ENCODE results near the gene CEP85L. TPM values are rescaled to one million over a fixed set of nuclear protein-coding genes. Genes with fewer than 3 reads are reported as not detected.
A peak's percentile ranks its signal among the peaks of the same experiment; 100 is the strongest.

CEP85L gene
- total RNA-seq = 7.6 and 15.3 TPM in 2 replicates

DNA sequence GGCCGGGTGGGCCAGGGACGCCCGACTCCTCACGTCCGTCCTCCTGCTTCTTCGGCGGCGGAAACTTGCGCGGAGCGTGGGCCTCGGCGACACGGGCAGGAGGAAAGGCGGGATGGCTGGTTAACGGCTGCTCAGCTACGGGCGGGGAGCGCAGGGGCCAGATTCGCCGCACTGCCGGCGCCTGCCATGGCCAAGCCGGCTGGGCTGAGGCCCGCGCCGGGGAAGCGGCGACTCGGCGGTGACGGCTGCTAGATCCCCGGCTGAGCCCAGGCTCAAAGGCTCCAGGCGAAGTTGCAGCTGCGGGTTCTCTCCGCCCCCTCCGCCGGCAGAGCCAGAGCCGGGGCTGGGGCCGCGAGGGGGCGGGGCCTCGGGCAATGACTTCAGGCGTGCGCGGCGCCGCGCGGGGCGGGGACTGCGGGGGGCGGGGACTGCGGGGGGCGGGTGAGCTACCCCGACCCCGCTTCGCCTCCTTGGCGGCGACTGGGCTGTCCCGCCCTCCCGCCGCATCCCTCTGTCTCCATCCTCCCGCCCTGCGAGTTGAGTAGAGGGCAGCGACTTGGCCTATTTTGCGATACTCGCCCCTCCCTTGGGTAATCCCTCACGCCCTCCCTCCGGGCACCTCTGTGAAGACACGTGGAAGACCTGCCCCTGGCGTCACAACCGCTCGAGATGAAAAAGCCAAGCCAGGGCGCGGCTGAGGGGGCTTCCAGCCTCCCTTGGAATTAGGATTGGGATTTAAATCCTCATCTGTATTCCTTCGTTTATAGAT, at the start of gene CEP85L:
CEP85L (minus strand) TSS at position 310 of the 769 bp plus-strand sequence. CDS start 322 bp downstream, outside the sequence.
- peak; percentile 67 for DNase-seq (ENCODE audit: low read depth)

DNA sequence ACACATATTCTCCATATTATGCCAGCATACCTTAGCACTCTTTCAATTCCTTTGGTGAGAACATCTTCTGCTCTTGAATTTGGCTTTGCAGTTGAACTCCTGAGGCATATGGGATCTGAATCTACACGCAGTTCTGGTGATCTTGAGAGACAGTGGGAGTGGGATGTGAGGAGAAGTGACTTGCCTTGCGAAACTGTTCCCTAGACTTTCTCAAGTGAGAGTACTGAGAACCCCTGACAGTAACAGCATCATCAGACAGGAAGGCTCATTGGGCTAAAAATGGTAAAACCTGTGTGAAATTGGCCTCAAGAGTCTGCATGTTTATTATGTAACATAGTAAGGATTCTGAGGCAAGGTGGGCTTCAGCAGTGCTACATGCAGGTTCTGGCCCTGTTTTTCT, 49.1 kb upstream of the CEP85L start:
- DNase-seq (ENCODE audit: low read depth) = no peak

DNA sequence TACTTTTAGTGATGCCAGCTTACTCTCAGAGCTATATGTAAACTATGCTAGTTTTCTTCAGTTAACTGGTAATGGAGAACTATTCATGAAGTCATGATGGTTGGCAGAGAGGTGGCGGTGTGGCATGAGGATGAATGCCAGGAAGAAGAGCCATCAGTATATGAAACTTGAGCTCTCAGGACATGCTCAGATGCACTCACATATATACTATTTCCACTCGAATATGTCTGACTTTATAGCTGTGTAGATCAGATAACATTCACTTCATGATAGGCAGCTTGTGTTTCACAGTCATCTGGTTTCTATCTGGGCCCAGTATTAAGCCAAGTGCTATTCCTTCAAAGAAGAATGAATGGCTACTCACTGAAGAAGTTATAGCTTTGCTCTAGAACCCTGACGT, 46.2 kb upstream of the CEP85L start:
- DNase-seq (ENCODE audit: low read depth) = no peak

DNA sequence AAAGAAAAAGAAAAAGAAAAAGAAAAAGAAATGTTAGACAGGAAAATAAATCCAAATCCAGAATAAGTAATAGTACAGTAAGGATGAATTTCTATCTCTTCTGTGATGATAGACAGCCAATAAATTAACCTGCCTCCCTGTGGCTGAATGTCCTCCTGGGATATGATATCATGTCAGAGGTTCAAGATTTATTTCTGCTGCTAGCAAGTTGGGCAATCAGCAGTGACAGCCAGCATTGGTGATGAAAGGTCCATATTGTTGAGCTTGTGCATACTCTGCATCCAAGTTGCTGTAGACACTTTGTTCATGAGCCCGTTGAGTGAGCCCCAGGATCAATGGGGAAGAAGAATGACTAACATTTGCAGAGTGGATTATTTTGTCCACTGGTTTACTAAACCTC, 44.9 kb upstream of the CEP85L start:
- no peak for DNase-seq (ENCODE audit: low read depth)

DNA sequence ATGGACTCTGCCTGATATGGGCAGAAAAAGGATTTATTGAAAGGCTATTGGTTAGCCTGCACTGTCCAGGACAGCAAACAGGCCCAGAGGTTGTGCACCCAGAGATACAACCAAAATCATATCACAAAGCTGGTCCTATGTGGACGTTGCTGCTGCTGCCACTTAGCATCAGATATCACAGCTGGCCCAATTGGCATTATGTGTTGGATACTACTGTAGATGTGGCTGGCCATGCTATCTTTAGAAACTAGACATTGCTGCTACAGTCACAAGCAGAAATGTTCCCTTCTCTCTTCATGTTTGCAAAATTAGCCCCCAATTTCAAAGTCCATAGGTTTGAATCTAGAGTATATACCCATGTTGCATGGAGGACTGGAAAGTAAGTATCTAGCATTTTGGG, 42.2 kb upstream of the CEP85L start:
- DNase-seq (ENCODE audit: low read depth) = no peak

DNA sequence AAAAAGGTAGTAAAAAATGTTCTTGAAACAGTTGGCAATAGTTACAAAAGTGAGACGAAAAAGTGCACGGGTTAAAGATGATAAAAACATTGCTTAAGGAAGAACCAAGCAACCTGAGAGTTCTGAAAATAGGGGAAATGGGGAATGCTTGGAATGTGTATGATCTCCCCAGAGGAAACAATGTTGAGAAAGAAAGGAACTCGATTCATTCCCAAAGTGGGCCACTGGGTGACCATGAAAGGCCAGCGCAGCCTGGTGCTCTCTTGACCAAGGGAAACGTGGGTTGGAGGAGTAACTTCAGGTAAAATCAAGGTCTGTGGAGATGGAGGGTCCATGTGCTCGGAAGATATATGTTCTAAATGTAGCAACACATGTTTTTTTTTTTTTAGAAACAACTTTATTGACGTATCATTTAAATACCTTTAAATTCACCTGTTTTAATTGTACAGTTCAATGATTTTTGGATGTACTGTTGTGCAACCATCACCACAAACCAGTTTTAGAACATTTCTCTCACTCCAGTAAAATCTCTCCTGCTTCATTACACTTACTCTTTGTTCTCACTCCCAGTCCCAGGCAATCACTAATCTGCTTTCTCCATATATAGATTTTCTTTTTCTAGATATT, 34.5 kb upstream of the CEP85L start:
- peak; percentile 38 for DNase-seq (ENCODE audit: low read depth)

DNA sequence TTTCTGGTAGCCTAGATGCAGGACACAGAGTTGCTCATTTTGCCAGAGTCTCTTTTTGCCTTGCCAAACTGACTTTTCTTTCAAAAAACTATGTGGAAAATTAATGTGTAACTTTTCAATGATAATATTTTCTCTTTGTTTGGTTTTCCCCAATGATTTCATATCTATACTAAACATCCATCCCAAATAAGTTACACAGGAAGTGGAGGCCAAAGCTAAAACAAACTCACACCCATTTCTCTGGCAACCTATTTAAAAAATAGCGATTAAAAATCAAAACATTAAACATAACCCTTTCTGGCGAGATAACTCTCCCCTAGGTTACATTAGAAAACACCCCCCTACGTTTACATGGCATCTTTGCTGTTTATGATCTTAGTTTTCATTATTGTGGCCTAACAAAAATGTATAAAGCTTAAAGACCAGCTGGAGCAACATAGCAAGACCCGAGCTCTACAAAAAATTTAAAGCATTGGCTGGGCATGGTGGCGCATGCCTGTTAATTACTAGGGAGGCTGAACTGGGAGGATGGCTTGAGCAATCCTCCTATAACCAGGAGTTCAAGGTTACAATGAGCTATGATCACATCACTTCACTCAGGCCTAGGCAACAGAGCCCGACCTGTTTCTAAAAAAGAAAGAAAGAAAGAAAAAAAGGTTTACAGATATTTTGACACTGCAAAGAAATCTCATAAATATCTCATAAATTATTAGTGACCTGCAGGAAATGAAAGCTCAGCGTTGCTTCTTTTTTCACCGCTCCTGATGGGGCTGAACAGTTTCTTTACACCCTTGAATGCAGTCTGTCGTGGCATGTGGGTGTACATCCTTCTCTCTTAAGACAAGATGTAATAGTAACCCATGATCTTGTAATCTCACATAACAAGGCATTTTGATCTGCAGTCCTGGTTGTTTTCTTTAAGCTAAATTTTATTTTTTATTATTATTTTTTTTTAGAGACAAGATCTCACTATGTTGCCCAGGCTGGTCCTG, 32.8 kb upstream of the CEP85L start:
- no peak for DNase-seq (ENCODE audit: low read depth)

DNA sequence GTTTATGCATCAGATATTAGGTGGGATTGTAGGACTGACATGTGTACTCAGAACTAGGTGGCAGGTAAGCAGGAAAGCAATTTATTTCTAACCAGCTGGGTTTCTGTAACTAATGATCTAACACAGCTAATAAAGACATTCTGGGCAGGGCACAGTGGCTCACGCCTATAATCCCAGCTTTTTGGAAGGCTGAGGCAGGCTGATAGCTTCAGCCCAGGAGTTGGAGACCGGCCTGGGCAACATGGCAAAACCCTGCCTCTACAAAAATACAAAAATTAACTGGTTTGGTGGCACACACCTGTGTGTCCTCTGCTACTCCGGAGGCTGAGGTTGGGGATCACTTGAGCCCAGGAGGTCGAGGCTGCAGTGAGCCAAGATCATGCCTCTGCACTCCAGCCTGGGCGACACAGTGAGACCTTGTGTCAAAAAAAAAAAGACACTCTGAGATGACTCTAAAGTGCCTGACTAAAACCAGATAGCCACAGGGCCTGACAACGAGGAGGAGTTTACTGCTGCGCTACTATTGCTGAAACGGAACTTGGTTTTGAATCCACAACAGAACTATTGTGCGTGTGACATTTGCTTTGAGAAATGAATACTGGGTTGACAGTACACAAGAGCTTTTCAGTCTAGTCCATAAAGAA, 29.2 kb upstream of the CEP85L start:
- DNase-seq (ENCODE audit: low read depth) = no peak

DNA sequence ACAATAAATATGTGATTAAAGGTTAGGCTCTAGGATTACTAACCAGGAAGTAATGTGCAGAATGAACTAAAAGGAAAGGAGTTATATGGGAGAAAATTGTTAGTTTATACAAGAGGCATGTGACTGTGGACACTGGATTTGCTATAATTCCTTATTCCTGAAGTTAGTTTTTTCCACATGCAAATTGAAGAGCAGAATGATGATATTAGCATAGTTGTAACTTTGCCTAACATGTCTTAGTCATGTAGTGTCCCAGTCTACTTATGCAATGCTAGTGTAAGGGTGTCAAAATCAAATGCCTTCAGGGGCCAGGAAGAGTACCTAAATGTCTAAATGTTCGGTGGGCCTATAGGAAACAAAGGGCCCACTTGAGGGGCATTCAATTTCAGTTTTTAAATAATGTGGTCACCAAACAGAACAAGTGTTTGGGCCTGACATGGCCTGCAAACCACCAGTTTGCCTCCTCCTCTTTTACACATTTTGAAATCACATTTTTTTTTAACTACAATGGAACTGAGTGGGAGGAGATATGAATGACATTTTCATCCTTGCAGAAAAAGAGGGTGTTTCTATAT, 28.0 kb upstream of the CEP85L start:
- peak; percentile 71 for DNase-seq (ENCODE audit: low read depth)

DNA sequence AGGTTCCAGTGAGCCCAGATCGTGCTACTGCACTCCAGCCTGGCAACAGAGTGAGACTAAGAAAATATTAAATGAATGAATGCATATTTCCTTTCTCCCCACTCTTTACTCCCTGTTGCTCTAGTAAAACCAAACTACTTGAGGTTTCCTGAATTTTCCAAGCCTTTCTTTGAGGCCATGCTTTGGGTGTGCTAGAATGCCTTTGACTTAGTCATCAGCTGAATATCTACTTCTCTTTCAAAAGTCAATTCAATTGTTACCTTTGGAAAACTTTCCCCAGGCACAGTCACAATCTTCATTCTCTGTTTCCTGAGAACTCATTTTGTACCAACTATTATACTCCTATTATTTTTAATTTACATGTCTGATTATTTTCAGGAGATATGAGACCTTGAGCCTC, 27.5 kb upstream of the CEP85L start:
- peak; percentile 80 for DNase-seq (ENCODE audit: low read depth)

DNA sequence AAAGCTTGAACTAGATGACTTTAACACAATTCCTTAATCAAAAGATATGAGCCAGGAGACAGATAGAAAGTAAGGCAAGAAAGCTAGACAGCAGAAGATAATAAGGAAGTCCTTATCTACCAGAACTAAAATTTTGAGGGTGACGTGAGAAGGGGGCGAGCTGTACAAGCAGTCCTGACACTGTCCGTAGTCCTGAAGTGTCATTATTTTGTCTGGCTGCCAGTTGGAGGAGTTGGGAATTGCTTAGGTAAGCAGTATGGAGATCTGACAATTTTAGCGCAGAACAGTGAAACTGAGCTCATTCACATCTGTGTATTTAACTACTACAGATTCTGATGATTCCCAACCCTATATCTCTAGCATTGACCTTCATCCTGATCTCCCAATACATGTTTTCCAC, 25.8 kb upstream of the CEP85L start:
- DNase-seq (ENCODE audit: low read depth) = no peak

DNA sequence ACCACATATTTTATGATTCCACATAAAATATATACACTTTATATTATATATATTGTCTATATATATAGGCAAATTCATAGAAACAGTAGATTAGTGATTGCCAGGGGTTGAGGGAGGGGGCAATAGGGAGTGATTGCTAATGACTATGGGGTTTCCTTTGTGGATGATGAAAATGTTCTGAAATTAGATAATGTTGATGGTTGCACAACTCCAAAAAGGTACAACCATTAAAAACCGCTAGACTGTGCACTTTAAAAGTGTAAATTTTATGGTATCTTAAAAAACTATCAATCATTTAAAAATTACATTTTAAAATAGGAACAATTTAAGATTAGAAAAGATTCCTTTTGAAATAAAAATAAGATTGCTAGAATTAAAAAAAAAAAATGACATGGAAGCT, 23.8 kb upstream of the CEP85L start:
- DNase-seq (ENCODE audit: low read depth) = no peak

DNA sequence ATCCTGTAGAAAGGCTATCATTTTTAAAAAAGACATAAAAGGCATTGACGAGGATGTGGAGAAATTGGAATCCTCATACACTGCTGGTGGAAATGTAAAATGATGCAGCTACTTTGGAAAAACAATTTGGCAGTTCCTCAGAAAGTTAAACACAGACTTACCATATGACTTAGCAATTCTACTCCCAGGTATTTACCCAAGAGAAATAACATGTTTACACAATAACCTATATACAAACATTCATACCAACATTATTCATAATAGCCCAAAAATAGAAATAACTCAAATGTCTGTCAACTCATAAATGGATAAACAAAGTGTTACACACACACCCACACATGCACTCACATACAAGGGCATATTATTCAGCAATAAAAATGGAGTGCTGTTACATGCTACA, 23.4 kb upstream of the CEP85L start:
- no peak for DNase-seq (ENCODE audit: low read depth)

DNA sequence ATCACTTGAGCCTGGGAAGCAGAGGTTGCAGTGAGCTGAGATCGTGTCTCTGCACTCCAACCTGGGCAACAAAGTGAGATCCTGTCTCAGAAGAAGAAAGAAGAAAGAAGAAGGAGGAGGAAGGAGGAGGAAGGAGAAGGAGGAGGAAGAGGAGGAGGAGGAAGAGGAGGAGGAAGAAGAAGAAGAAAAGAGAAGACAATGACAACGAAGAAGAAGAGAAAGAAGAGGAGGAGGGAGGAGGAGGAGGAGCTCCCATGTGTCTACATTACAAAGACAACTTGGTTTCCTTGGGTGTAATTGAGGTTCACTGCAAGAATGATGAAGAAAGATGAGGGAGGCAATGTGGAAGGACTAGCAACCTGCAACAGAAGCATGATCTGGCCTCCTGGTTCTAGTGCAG, 21.3 kb upstream of the CEP85L start:
- no peak for DNase-seq (ENCODE audit: low read depth)

DNA sequence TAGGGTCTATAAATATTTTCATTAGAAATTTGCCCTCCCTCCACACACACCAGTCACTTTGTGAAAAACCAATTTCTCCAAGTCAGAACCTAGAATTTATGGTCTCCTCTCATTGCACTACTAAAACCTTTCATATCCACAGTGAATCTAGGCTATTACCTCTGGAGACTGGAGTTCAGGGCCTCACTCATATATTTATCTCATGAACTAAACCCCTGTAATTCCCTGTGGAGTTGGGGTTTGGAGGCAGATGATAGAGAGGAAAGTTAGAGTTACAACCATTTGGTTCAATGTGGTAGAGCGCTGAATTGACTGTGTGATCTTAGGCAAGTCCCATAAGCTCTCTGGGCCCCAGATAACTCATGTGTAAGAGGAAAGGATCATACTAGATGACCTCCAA, 18.2 kb upstream of the CEP85L start:
- DNase-seq (ENCODE audit: low read depth) = no peak

DNA sequence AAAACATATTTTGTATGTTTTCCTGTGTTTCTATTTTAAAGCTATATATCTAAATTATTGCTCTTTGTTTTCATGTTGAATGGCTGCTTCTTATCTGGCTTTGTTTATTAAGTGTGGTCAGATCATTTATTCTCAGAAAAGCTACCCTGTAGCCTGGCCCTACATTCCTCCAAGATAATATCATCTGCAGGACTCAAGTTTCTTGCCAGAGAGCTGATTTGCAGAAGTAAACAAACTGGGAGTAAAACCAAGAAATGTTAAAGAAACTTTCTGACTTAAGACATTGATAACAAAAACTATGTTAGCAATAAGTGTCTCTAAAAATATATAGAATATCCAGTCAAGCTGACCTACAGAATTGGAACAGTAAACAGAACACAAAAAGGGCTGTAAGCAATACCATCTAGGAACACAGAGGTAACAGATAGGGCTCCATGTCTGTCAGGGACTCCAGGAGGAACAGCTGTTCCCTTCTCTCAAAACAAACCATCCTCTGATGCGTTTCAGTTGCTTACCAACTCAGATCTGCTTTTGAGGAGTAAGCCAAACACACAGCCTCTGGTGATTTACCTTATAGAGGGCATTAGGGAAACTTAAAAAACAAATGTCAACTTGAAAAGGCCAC, 17.5 kb upstream of the CEP85L start:
- peak; percentile 65 for DNase-seq (ENCODE audit: low read depth)

DNA sequence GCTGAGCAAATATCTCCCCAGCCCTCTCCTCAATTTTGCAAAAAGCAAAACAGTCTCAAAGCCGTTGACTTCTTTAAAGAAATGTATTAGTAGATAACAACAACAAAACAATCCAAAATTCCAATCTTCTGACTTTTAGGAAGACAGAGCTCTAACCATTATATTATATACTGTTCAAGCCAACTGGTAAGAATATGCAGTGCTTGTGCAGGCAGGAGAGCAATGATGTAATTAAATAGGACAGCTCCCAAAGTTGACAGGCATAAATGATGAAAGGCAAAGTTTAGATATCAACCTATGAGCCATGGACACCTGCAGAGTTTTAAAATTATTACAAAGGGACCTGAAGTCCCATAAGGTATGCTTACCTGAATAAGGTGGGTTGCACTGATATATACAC, 16.6 kb upstream of the CEP85L start:
- DNase-seq (ENCODE audit: low read depth) = no peak

DNA sequence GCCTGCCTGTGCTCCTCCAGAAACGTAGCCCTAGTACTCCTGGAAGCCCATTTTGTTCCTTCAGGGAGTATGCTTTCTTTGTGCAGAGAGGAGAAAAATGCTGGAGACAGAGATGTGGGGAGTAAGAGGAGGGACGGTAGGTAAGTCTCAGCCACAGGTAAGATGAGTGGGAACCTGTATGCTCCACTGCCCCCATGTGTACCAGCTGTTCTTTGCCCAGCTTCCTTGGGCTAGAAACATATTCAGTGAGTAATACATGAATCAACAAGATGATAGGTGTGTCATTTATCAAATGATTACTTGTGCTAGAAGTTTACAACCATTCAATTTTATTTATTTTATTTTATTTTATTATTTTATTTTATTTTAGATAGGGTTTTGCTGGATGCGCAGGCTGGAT, 13.6 kb upstream of the CEP85L start:
- peak; percentile 26 for DNase-seq (ENCODE audit: low read depth)

DNA sequence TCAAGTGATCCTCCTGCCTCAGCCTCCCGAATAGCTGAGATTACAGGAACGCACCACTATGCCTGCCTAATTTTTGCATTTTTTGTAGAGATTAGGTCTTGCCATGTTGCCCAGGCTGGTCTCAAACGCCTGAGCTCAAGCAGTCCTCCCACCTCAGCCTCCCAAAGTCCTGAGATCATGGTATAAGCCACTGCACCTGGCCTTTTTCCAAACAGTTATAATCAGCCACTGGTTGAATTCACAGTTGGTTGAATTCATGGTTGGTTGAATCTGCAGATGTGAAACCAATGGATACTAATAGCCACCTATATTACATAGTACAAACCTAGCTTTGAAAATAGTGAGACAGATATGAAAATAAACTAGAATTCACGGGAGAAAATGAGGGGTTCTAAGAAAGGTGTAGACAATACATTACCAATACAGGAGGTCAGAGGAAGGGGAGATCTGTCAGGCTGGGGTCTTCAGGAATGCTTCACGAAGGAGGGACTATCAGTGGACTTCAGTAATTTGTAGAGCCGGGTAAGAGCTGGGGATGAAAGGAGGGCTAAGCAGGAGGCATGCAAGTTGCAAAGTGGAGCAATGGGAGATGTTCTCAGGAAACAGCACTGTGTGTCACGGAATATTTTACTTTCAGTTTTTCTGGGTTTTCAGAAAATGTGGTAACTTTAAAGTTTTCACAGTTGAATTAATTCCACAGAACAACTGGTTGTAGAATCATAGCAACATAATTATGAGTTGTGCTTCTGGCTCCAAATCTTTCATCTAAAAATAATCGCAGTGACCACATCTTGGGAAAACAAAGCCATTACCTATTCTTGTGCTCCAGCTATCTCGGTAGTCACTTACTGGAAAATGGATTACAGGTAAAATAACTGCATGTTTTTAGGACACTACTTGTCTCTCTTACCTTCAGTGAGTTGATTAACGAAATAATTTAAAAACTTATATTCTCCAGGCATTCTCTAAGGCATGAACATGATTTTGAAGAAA, 12.9 kb upstream of the CEP85L start:
- no peak for DNase-seq (ENCODE audit: low read depth)

DNA sequence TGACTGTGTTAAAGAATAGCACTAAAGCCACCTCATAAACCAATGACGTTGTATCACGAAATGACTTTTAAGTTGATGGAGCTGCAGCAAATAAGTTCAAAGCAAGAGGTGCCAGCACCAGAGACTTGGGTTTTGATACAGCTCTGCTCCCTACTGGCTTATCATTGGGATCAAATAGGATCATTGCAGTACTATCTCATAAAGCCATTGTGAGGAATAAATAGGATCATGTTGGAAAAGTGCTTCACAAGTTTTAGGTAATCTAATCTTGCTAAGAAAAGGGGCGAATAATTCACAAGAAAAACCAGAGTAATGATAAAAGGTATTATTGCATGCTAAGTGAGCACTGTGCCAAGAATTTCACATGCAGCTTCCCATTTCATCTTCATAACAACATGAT, 10.4 kb upstream of the CEP85L start:
- no peak for DNase-seq (ENCODE audit: low read depth)

All from renal cortical epithelial cell (primary cell).